SK-N-SH (cell line): ENCODE measurements around the gene FBXO21. TPM values are rescaled to one million over a fixed set of nuclear protein-coding genes. Genes with fewer than 3 reads are reported as not detected.
"Not testable (repeated sequence)": the region's sequence is repeated elsewhere in the genome, so short reads cannot be mapped to it uniquely, and the experiment has no call there.

ENCODE experiments used
- CTCF ChIA-PET: fragments of 300-600, 350-600 bp; formaldehyde crosslinking; extraction: SDS; loops from one replicate; lab custom pipeline; 2021; lab: Yijun Ruan, JAX
- POLR2A ChIA-PET: fragments of 350-600 bp; sonication (Branson Sonifier 250); formaldehyde crosslinking; extraction: SDS; loops from one replicate; lab custom pipeline; 2020; ENCODE audit warnings: antibody characterized with exemption, inconsistent platforms; lab: Yijun Ruan, JAX
- DNase-seq: peaks from one replicate; pipeline ENCODE4 v3.0.0; 2012
- H2AFZ ChIP-seq: fragments of 200-600 bp; sonication (generic); 2 replicates; pipeline ENCODE4 v1.8.1; 2016; ENCODE audit warnings: antibody characterized with exemption, mild to moderate bottlenecking, low read depth
- H3F3A ChIP-seq: fragments of 200-600 bp; sonication (generic); replicated peaks from 2 replicates; pipeline ENCODE3; 2016; ENCODE audit warnings: antibody characterized with exemption, mild to moderate bottlenecking; ENCODE audit not compliant: insufficient read depth
- H3K27ac ChIP-seq, 2 experiments: fragments of 200-500 bp in 1 of 2; fragments of 200-600 bp in 1 of 2; sonication (Bioruptor generic) in 1 of 2; sonication (generic), shearing (Covaris generic) in 1 of 2; 2 replicates each; pipeline versions ENCODE4 v1.5.1 to v1.6.1; 2014 to 2016; ENCODE audit warnings: low read depth in 2 of 2, inconsistent platforms in 1 of 2, low read length in 1 of 2, mild to moderate bottlenecking in 1 of 2, mixed read lengths in 1 of 2
- H3K27me3 ChIP-seq: fragments of 200-600 bp; sonication (generic), shearing (Covaris generic); 2 replicates; pipeline ENCODE4 v1.6.1; 2016; ENCODE audit warnings: mixed run types; ENCODE audit not compliant: insufficient read depth
- H3K36me3 ChIP-seq, 2 experiments: fragments of 200-500 bp in 1 of 2; fragments of 200-600 bp in 1 of 2; sonication (Bioruptor generic) in 1 of 2; sonication (generic) in 1 of 2; replicated peaks in 1 of 2; 2 replicates each; pipeline versions ENCODE3 to v1.5.1; 2014 to 2016; ENCODE audit warnings: low read length in 1 of 2, mild to moderate bottlenecking in 1 of 2; ENCODE audit not compliant: insufficient read depth in 2 of 2, control insufficient read depth in 1 of 2
- H3K4me1 ChIP-seq, 2 experiments: fragments of 200-500 bp in 1 of 2; fragments of 200-600 bp in 1 of 2; sonication (Bioruptor generic) in 1 of 2; sonication (generic), shearing (Covaris generic) in 1 of 2; 2 replicates each; pipeline versions ENCODE4 v1.5.1 to v1.6.1; 2014 to 2016; ENCODE audit warnings: low read depth in 1 of 2, low read length in 1 of 2, mixed run types in 1 of 2; ENCODE audit not compliant: insufficient read depth in 2 of 2, control insufficient read depth in 1 of 2
- H3K4me2 ChIP-seq: fragments of 200-600 bp; sonication (generic), shearing (Covaris generic); 2 replicates; pipeline ENCODE4 v1.6.1; 2017; ENCODE audit warnings: mixed run types
- H3K4me3 ChIP-seq, 2 experiments: fragments of 200-500 bp in 1 of 2; fragments of 200-600 bp in 1 of 2; sonication (Bioruptor generic) in 1 of 2; sonication (generic), shearing (Covaris generic) in 1 of 2; 2 replicates each; pipeline versions ENCODE4 v1.5.1 to v1.8.1; 2014 to 2016; ENCODE audit warnings: low read depth in 2 of 2, inconsistent platforms in 1 of 2, low read length in 1 of 2, mild to moderate bottlenecking in 1 of 2, mixed read lengths in 1 of 2, moderate library complexity in 1 of 2
- H3K79me2 ChIP-seq: fragments of 200-600 bp; sonication (generic); 2 replicates; pipeline ENCODE4 v1.8.1; 2017; ENCODE audit warnings: mild to moderate bottlenecking; ENCODE audit not compliant: insufficient read depth
- H3K9ac ChIP-seq: fragments of 200-600 bp; sonication (generic); 2 replicates; pipeline ENCODE4 v1.6.1; 2017; ENCODE audit warnings: mixed run types
- H3K9me2 ChIP-seq: fragments of 200-600 bp; sonication (generic); 2 replicates; pipeline ENCODE4 v1.6.1; 2017; ENCODE audit warnings: mixed run types
- H3K9me3 ChIP-seq: fragments of 200-600 bp; sonication (generic); 2 replicates; pipeline ENCODE4 v1.6.1; 2017; ENCODE audit warnings: mixed run types, mild to moderate bottlenecking, moderate library complexity
- H4K20me1 ChIP-seq: fragments of 200-600 bp; sonication (generic); 2 replicates; pipeline ENCODE4 v1.6.1; 2017; ENCODE audit warnings: mild to moderate bottlenecking, mixed run types; ENCODE audit not compliant: insufficient read depth
- TEAD4 ChIP-seq: IDR thresholded peaks from 2 replicates; pipeline ENCODE4 v1.4.0; 2012; ENCODE audit warnings: mild to moderate bottlenecking, borderline replicate concordance; ENCODE audit not compliant: insufficient read depth
- WGBS: methylation state at CpG from one replicate; pipeline ENCODE4 v1.1.6; 2017; ENCODE audit warnings: low lambda C conversion rate; 5-methylcytosine and 5-hydroxymethylcytosine counted together
- polyA plus RNA-seq, 3 experiments: library from polyadenylated mRNA; depleted of rRNA; stranded (reverse); fragments of >200 nt; gene quantifications; 2 replicates each; pipeline ENCODE4 v1.2.3, GENCODE V29; 2012

Gene FBXO21
- polyA plus RNA-seq, 1 of the 3 experiments (the other 2 are of a cell fraction), result 44.2 TPM

GRCh38 chr12:117196334-117196733, 6.1 kb upstream of the FBXO21 start:
- H3K36me3 ChIP-seq, DNase-seq, H3K9me2 ChIP-seq, H3K4me3 ChIP-seq, H3K9ac ChIP-seq, H4K20me1 ChIP-seq, H3K27ac ChIP-seq, H3K4me2 ChIP-seq, POLR2A ChIA-PET, H3K27me3 ChIP-seq, H2AFZ ChIP-seq, H3K9me3 ChIP-seq, H3K79me2 ChIP-seq, H3F3A ChIP-seq, H3K4me1 ChIP-seq: not testable (repeated sequence)
- WGBS, result 35% methylated on average over 3 of the region's 6 CpGs
- CTCF ChIA-PET, result interaction anchor here (0.8 to 3.4 kb wide), 5 partner anchors 16 to 660 kb away, joined by 4 to 10 read pairs (median 7); no protein-coding TSS in a partner anchor

- POLR2A ChIA-PET, H2AFZ ChIP-seq, H3K4me3 ChIP-seq, H3K27me3 ChIP-seq, H3K9me3 ChIP-seq, H3K79me2 ChIP-seq, H3K9ac ChIP-seq, H4K20me1 ChIP-seq, H3F3A ChIP-seq, H3K27ac ChIP-seq, H3K4me2 ChIP-seq, DNase-seq, H3K9me2 ChIP-seq, H3K36me3 ChIP-seq, H3K4me1 ChIP-seq: not testable (repeated sequence)
- 71% methylated on average over 9 of the region's 9 CpGs for WGBS
- CTCF ChIA-PET, result interaction anchor here (0.6 to 3.4 kb wide), 3 partner anchors 18 to 655 kb away, joined by 3 to 10 read pairs (median 7); no protein-coding TSS in a partner anchor
These were observed 4.8 kb upstream of the FBXO21 start for GRCh38 chr12:117195027-117195426.

- Histone ChIP-seq H3K36me3 (no peaks in the 10 kb centered on the region), H2AFZ (no peak overlapping the region), H3K9ac (no peak overlapping the region), H3K4me1 (peaks cover under 1 to 6% of the 10 kb centered on the region in 2 experiments; a peak in 3 of 4 replicates), H3K27ac (no peak overlapping the region), H3F3A (peaks cover 2% of the 10 kb centered on the region), H3K4me3 (no peak overlapping the region), H3K27me3 (no peaks in the 10 kb centered on the region), H3K79me2 (peaks cover 10% of the 10 kb centered on the region), H4K20me1 (no peaks in the 10 kb centered on the region), H3K9me2 (no peaks in the 10 kb centered on the region), H3K4me2 (no peak overlapping the region), H3K9me3 (no peaks in the 10 kb centered on the region)
- CTCF ChIA-PET, result no interaction called here
- 59% methylated on average over 3 of the region's 3 CpGs for WGBS
- no peak for DNase-seq
- TF ChIP-seq TEAD4, result no peak
- POLR2A ChIA-PET, result no interaction called here
These were observed 3.6 kb upstream of the FBXO21 start for GRCh38 chr12:117193903-117194302.

GRCh38 chr12:117192581-117192980, 2.3 kb upstream of the FBXO21 start:
- H3K4me3 ChIP-seq, H3K9me2 ChIP-seq, H3K9ac ChIP-seq, H3K4me1 ChIP-seq, H3K36me3 ChIP-seq, H3K27ac ChIP-seq, DNase-seq, H2AFZ ChIP-seq, H3K4me2 ChIP-seq, H3K27me3 ChIP-seq, H3K9me3 ChIP-seq, H4K20me1 ChIP-seq, POLR2A ChIA-PET, H3F3A ChIP-seq: not testable (repeated sequence)
- WGBS, result 74% methylated on average over 9 of the region's 9 CpGs
- peaks cover 23% of the 10 kb centered on the region for H3K79me2 ChIP-seq
- CTCF ChIA-PET, result interaction anchor here (1.2 kb wide), 1 partner anchor 8 kb away, joined by 3 read pairs; no protein-coding TSS in a partner anchor
